HEK293 (cell line): ENCODE results near the gene PLEKHA7.

Experiments
- CTCF ChIA-PET: fragments of 350-600 bp; formaldehyde crosslinking; extraction: SDS; loops from one replicate; lab custom pipeline; 2021; ENCODE audit warnings: antibody characterized with exemption; lab: Yijun Ruan, JAX
- POLR2A ChIA-PET: fragments of 300-600 bp; formaldehyde crosslinking; extraction: SDS; loops from one replicate; lab custom pipeline; 2020; ENCODE audit warnings: antibody characterized with exemption, inconsistent platforms; lab: Yijun Ruan, JAX
- H3K27ac ChIP-seq: fragments of 200-500 bp; sonication (Bioruptor generic); 2 replicates; pipeline ENCODE4 v1.5.1; 2014; ENCODE audit warnings: low read depth, low read length, control low read depth, inconsistent platforms; ENCODE audit errors: extremely low read depth
- H3K36me3 ChIP-seq, 2 experiments: fragments of 200-500 bp in 1 of 2; sonication (Bioruptor generic) in 1 of 2; 1 replicate in 1 of 2; 2 replicates in 1 of 2; pipeline ENCODE4 v1.5.1; 2014 to 2017; ENCODE audit warnings: inconsistent platforms in 2 of 2, low read length in 2 of 2; ENCODE audit not compliant: control insufficient read depth in 2 of 2, insufficient read depth in 1 of 2
- H3K4me1 ChIP-seq: fragments of 200-500 bp; sonication (Bioruptor generic); 2 replicates; pipeline ENCODE4 v1.5.1; 2014; ENCODE audit warnings: mild to moderate bottlenecking, low read length, inconsistent platforms; ENCODE audit not compliant: control insufficient read depth, insufficient read depth
- H3K4me3 ChIP-seq: 2 replicates; pipeline ENCODE4 v1.5.1; 2011; ENCODE audit warnings: low read depth, mild to moderate bottlenecking, control low read depth, low read length, moderate library complexity
- H3K9me3 ChIP-seq: fragments of 200-500 bp; sonication (Bioruptor generic); 2 replicates; pipeline ENCODE4 v1.5.1; 2014; ENCODE audit warnings: low read depth, low read length, inconsistent platforms; ENCODE audit not compliant: control insufficient read depth, insufficient read depth
- BCL11B ChIP-seq: fragments of 450-650 bp; formaldehyde crosslinking; IDR thresholded peaks from 2 replicates; pipeline ENCODE4 v1.5.1; 2016; ENCODE audit warnings: low read depth, missing biosample characterization, missing genetic modification characterization
- KLF16 ChIP-seq: fragments of 450-650 bp; formaldehyde crosslinking; IDR thresholded peaks from 2 replicates; pipeline ENCODE4 v1.5.1; 2017; ENCODE audit warnings: missing biosample characterization, missing genetic modification characterization
- MEIS1 ChIP-seq: sonication (generic); formaldehyde crosslinking; IDR thresholded peaks from 2 replicates; pipeline ENCODE4 v1.8.1; 2022; ENCODE audit warnings: missing genetic modification reagents, mild to moderate bottlenecking, borderline replicate concordance
- MYNN ChIP-seq: fragments of 450-650 bp; formaldehyde crosslinking; IDR thresholded peaks from 2 replicates; pipeline ENCODE4 v1.5.1; 2016; ENCODE audit warnings: missing biosample characterization, missing genetic modification characterization, borderline replicate concordance
- SP2 ChIP-seq: fragments of 450-650 bp; formaldehyde crosslinking; IDR thresholded peaks from 2 replicates; pipeline ENCODE4 v1.5.1; 2016; ENCODE audit warnings: missing biosample characterization, missing genetic modification characterization
- ZNF155 ChIP-seq: fragments of 450-650 bp; formaldehyde crosslinking; IDR thresholded peaks from 2 replicates; pipeline ENCODE4 v1.5.1; 2016; ENCODE audit warnings: missing biosample characterization, missing genetic modification characterization
- ZNF184 ChIP-seq: fragments of 450-650 bp; IDR thresholded peaks from 2 replicates; pipeline ENCODE4 v1.5.1; 2018; ENCODE audit warnings: missing biosample characterization, mild to moderate bottlenecking, missing genetic modification characterization
- ZNF221 ChIP-seq: fragments of 450-650 bp; formaldehyde crosslinking; IDR thresholded peaks from 2 replicates; pipeline ENCODE4 v1.5.1; 2017; ENCODE audit warnings: missing biosample characterization, missing genetic modification characterization, borderline replicate concordance
- ZNF248 ChIP-seq: fragments of 450-650 bp; formaldehyde crosslinking; IDR thresholded peaks from 2 replicates; pipeline ENCODE4 v1.5.1; 2017; ENCODE audit warnings: missing biosample characterization, missing genetic modification characterization
- ZNF302 ChIP-seq: fragments of 450-650 bp; formaldehyde crosslinking; IDR thresholded peaks from 2 replicates; pipeline ENCODE4 v1.5.1; 2016; ENCODE audit warnings: missing biosample characterization, missing genetic modification characterization, low read depth
- ZNF350 ChIP-seq: fragments of 450-650 bp; formaldehyde crosslinking; IDR thresholded peaks from 2 replicates; pipeline ENCODE4 v1.5.0; 2017; ENCODE audit warnings: missing biosample characterization, mild to moderate bottlenecking, missing genetic modification characterization
- ZNF398 ChIP-seq: fragments of 450-650 bp; formaldehyde crosslinking; IDR thresholded peaks from 2 replicates; pipeline ENCODE4 v1.5.1; 2017; ENCODE audit warnings: missing biosample characterization, missing genetic modification characterization
- ZNF449 ChIP-seq: fragments of 450-650 bp; formaldehyde crosslinking; IDR thresholded peaks from 2 replicates; pipeline ENCODE4 v1.5.1; 2017; ENCODE audit warnings: missing biosample characterization, mild to moderate bottlenecking, missing genetic modification characterization, moderate library complexity
- ZNF585B ChIP-seq: fragments of 450-650 bp; formaldehyde crosslinking; IDR thresholded peaks from 2 replicates; pipeline ENCODE4 v1.5.1; 2016; ENCODE audit warnings: missing biosample characterization, missing genetic modification characterization
- ZNF692 ChIP-seq: fragments of 450-650 bp; formaldehyde crosslinking; IDR thresholded peaks from 2 replicates; pipeline ENCODE4 v1.5.1; 2016; ENCODE audit warnings: missing biosample characterization, missing genetic modification characterization
- ZNF707 ChIP-seq: fragments of 450-650 bp; formaldehyde crosslinking; IDR thresholded peaks from 2 replicates; pipeline ENCODE4 v1.5.1; 2016; ENCODE audit warnings: missing biosample characterization, missing genetic modification characterization
- TF ChIP-seq, protein P1 (sequence below): fragments of 450-650 bp; formaldehyde crosslinking; IDR thresholded peaks from 2 replicates; pipeline ENCODE4 v1.5.1; 2016; ENCODE audit warnings: missing biosample characterization, missing genetic modification characterization

Gene PLEKHA7

DNA sequence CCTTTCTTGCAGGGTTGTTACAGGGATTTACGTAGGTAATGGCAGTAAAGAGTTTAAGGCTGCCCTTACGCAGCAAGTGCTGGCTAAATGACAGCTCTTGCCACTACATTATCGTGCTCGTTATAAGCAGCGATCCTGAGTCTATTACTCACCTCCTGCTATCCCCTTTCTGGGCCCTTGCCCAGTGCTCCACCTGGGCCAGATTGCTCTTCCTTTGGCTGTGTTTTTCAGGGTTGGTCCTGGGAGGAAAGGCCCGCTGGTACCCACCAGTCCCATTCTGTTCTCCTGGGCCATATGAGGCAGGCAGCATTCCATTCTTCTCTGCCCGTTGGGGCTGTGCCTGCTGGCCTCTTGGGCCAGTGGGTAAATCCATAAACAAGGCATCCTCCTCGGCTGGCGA is 188.2 kb downstream of the PLEKHA7 start:
- no peaks in the 10 kb centered on the region for H3K4me1 ChIP-seq
- POLR2A ChIA-PET = no interaction called here
- TF ChIP-seq ZNF184 (tag by site-specific recombination) (no peak), MEIS1 (CRISPR knock-in tag) (no peak), ZNF398 (tag by site-specific recombination) (no peak), ZNF585B (tag by site-specific recombination) (no peak), SP2 (tag by site-specific recombination) (no peak), BCL11B (tag by site-specific recombination) (no peak), ZNF692 (tag by site-specific recombination) (no peak), KLF16 (tag by site-specific recombination) (no peak), ZNF221 (no peak), MYNN (no peak), ZNF155 (tag by site-specific recombination) (no peak), ZNF302 (tag by site-specific recombination) (no peak)
- TF ChIP-seq, protein P1, sequence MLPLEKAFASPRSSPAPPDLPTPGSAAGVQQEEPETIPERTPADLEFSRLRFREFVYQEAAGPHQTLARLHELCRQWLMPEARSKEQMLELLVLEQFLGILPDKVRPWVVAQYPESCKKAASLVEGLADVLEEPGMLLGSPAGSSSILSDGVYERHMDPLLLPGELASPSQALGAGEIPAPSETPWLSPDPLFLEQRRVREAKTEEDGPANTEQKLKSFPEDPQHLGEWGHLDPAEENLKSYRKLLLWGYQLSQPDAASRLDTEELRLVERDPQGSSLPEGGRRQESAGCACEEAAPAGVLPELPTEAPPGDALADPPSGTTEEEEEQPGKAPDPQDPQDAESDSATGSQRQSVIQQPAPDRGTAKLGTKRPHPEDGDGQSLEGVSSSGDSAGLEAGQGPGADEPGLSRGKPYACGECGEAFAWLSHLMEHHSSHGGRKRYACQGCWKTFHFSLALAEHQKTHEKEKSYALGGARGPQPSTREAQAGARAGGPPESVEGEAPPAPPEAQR (tag by site-specific recombination) = no peak
- TF ChIP-seq, all 188 proteins: peak for 0
- Histone ChIP-seq H3K27ac (no peak overlapping the region), H3K36me3 (peaks cover 0 to 30% of the 10 kb centered on the region in 2 experiments; a peak in 1 of 3 replicates), H3K9me3 (no peaks in the 10 kb centered on the region), H3K4me3 (no peak overlapping the region)
- CTCF ChIA-PET = interaction anchor here (1.1 kb wide), 1 partner anchor 41 kb away, joined by 3 read pairs; no protein-coding TSS in a partner anchor

- Histone ChIP-seq H3K4me1 (no peaks in the 10 kb centered on the region), H3K36me3 (peaks cover 0 to 26% of the 10 kb centered on the region in 2 experiments; a peak in 1 of 3 replicates), H3K27ac (no peak overlapping the region), H3K4me3 (no peak overlapping the region), H3K9me3 (no peaks in the 10 kb centered on the region)
- POLR2A ChIA-PET = no interaction called here
- CTCF ChIA-PET = interaction anchor here (0.5 to 1.1 kb wide), 2 partner anchors 40 to 59 kb away, joined by 3 read pairs; no protein-coding TSS in a partner anchor
- TF ChIP-seq BCL11B (tag by site-specific recombination) = no peak
- no peak for TF ChIP-seq ZNF707 (tag by site-specific recombination)
- TF ChIP-seq ZNF350 (tag by site-specific recombination) = no peak
- TF ChIP-seq ZNF248 = no peak
- no peak for TF ChIP-seq ZNF449 (tag by site-specific recombination)
Measured at GRCh38 chr11:16825101-16825500, 189.1 kb downstream of the PLEKHA7 start.
